H9 (cell line): ENCODE results near the gene INPP4A. TPM values are rescaled to one million over a fixed set of nuclear protein-coding genes. Genes with fewer than 3 reads are reported as not detected.

Source experiments
- DNase-seq: peaks from one replicate; pipeline ENCODE4 v3.0.0-alpha.2; 2017
- H2AFZ ChIP-seq: one replicate; pipeline ENCODE4 v1.6.1; 2013; ENCODE audit warnings: mild to moderate bottlenecking, low read length, control low read depth, moderate library complexity
- H2AK5ac ChIP-seq: 2 replicates; pipeline ENCODE4 v1.6.1; 2013; ENCODE audit warnings: low read length, control low read depth, mixed read lengths; ENCODE audit not compliant: insufficient read length
- H2BK120ac ChIP-seq: one replicate; pipeline ENCODE4 v1.6.1; 2013; ENCODE audit warnings: low read depth, mild to moderate bottlenecking, low read length, control low read depth, inconsistent platforms; ENCODE audit not compliant: poor library complexity, severe bottlenecking
- H2BK12ac ChIP-seq: 2 replicates; pipeline ENCODE4 v1.6.1; 2013; ENCODE audit warnings: low read length, control low read depth, mixed read lengths, low read depth; ENCODE audit not compliant: insufficient read length
- H2BK15ac ChIP-seq: 2 replicates; pipeline ENCODE4 v1.6.1; 2013; ENCODE audit warnings: low read depth, low read length, control low read depth
- H2BK20ac ChIP-seq: one replicate; pipeline ENCODE4 v1.6.1; 2013; ENCODE audit warnings: low read depth, mild to moderate bottlenecking, low read length, control low read depth, inconsistent platforms; ENCODE audit not compliant: poor library complexity, severe bottlenecking
- H2BK5ac ChIP-seq: 2 replicates; pipeline ENCODE4 v1.6.1; 2013; ENCODE audit warnings: low read length, control low read depth, mixed read lengths; ENCODE audit not compliant: insufficient read length
- H3K14ac ChIP-seq: 2 replicates; pipeline ENCODE4 v1.6.1; 2013; ENCODE audit warnings: low read length, control low read depth; ENCODE audit not compliant: insufficient read depth
- H3K18ac ChIP-seq: 2 replicates; pipeline ENCODE4 v1.6.1; 2013; ENCODE audit warnings: low read depth, mild to moderate bottlenecking, mixed read lengths, low read length, control low read depth; ENCODE audit not compliant: insufficient read length
- H3K23ac ChIP-seq: 2 replicates; pipeline ENCODE4 v1.6.1; 2013; ENCODE audit warnings: low read length, control low read depth, mixed read lengths, low read depth; ENCODE audit not compliant: insufficient read length
- H3K23me2 ChIP-seq: 2 replicates; pipeline ENCODE4 v1.6.1; 2013; ENCODE audit warnings: low read depth, mild to moderate bottlenecking, mixed read lengths, low read length, control low read depth; ENCODE audit not compliant: insufficient read length, poor library complexity, severe bottlenecking
- H3K27ac ChIP-seq: 2 replicates; pipeline ENCODE4 v1.5.1; 2013; ENCODE audit warnings: low read length, control low read depth, mixed read lengths, low read depth; ENCODE audit not compliant: insufficient read length
- H3K27me3 ChIP-seq: 2 replicates; pipeline ENCODE4 v1.6.1; 2013; ENCODE audit warnings: low read length, control low read depth, inconsistent platforms; ENCODE audit not compliant: insufficient read depth
- H3K4ac ChIP-seq: 2 replicates; pipeline ENCODE4 v1.6.1; 2013; ENCODE audit warnings: low read depth, mild to moderate bottlenecking, control low read depth, inconsistent platforms, low read length, moderate library complexity
- H3K4me1 ChIP-seq: 2 replicates; pipeline ENCODE4 v1.6.1; 2013; ENCODE audit warnings: low read length, control low read depth, inconsistent platforms; ENCODE audit not compliant: insufficient read depth
- H3K4me2 ChIP-seq: 2 replicates; pipeline ENCODE4 v1.6.1; 2013; ENCODE audit warnings: low read length, control low read depth, mixed read lengths; ENCODE audit not compliant: insufficient read length, insufficient read depth
- H3K56ac ChIP-seq: 2 replicates; pipeline ENCODE4 v1.6.1; 2013; ENCODE audit warnings: low read depth, mild to moderate bottlenecking, mixed read lengths, low read length, control low read depth; ENCODE audit not compliant: insufficient read length
- H3K79me1 ChIP-seq: 2 replicates; pipeline ENCODE4 v1.6.1; 2013; ENCODE audit warnings: low read depth, mild to moderate bottlenecking, moderate library complexity, low read length, control low read depth, inconsistent platforms; ENCODE audit not compliant: insufficient read depth, poor library complexity, severe bottlenecking
- H3K79me2 ChIP-seq: 2 replicates; pipeline ENCODE4 v1.6.1; 2013; ENCODE audit warnings: low read length, control low read depth, inconsistent platforms; ENCODE audit not compliant: insufficient read depth
- H3K9ac ChIP-seq: 2 replicates; pipeline ENCODE4 v1.6.1; 2013; ENCODE audit warnings: low read length, control low read depth, mixed read lengths; ENCODE audit not compliant: insufficient read length; ENCODE audit errors: extremely low read depth
- H3K9me3 ChIP-seq: one replicate; pipeline ENCODE4 v1.6.1; 2013; ENCODE audit warnings: low read depth, low read length, inconsistent platforms; ENCODE audit not compliant: control insufficient read depth
- H3T11ph ChIP-seq: one replicate; pipeline ENCODE4 v1.6.1; 2013; ENCODE audit warnings: mild to moderate bottlenecking, low read length, control low read depth, inconsistent platforms
- H4K20me1 ChIP-seq: one replicate; pipeline ENCODE4 v1.6.1; 2013; ENCODE audit not compliant: control insufficient read depth, insufficient read length, insufficient read depth
- H4K5ac ChIP-seq: 2 replicates; pipeline ENCODE4 v1.6.1; 2013; ENCODE audit warnings: low read depth, mild to moderate bottlenecking, mixed read lengths, low read length, control low read depth; ENCODE audit not compliant: insufficient read length
- H4K8ac ChIP-seq: replicated peaks from 2 replicates; pipeline ENCODE4 v1.6.1; 2013; ENCODE audit warnings: low read length, control low read depth, mixed read lengths, low read depth; ENCODE audit not compliant: insufficient read length
- H4K91ac ChIP-seq: 2 replicates; pipeline ENCODE4 v1.6.1; 2013; ENCODE audit warnings: low read depth, mild to moderate bottlenecking, moderate library complexity, mixed read lengths, low read length, control low read depth; ENCODE audit not compliant: insufficient read length
- H3K27ac Mint-ChIP-seq, 3 experiments: 2 replicates in 2 of 3; 3 replicates in 1 of 3; pipeline ENCODE4 v1.8.0; 2020 to 2021; ENCODE audit warnings: mixed read lengths in 3 of 3, mild to moderate bottlenecking in 1 of 3, moderate library complexity in 1 of 3
- H3K27me3 Mint-ChIP-seq: 2 replicates; pipeline ENCODE4 v1.8.0; 2021; ENCODE audit warnings: low read depth, mild to moderate bottlenecking, moderate library complexity, mixed read lengths
- H3K36me3 Mint-ChIP-seq, 3 experiments: 2 replicates in 2 of 3; 3 replicates in 1 of 3; pipeline ENCODE4 v1.8.0; 2020 to 2021; ENCODE audit warnings: low read depth in 3 of 3, mixed read lengths in 3 of 3; ENCODE audit not compliant: insufficient read depth in 1 of 3
- H3K4me1 Mint-ChIP-seq, 2 experiments: 2 replicates each; pipeline ENCODE4 v1.8.0; 2020; ENCODE audit warnings: mixed read lengths in 2 of 2
- H3K4me3 Mint-ChIP-seq, 2 experiments: 2 replicates in 1 of 2; 3 replicates in 1 of 2; pipeline ENCODE4 v1.8.0; 2020 to 2021; ENCODE audit warnings: mild to moderate bottlenecking in 2 of 2, mixed read lengths in 2 of 2, moderate library complexity in 1 of 2
- H3K9me3 Mint-ChIP-seq, 2 experiments: 2 replicates in 1 of 2; 3 replicates in 1 of 2; pipeline ENCODE4 v1.8.0; 2020; ENCODE audit warnings: mild to moderate bottlenecking in 2 of 2, mixed read lengths in 2 of 2, moderate library complexity in 1 of 2
- CTCF ChIP-seq: fragments of 200-600 bp; sonication (generic); conservative IDR thresholded peaks from 3 replicates; pipeline ENCODE4 v1.8.0; 2021; ENCODE audit warnings: antibody characterized with exemption, mild to moderate bottlenecking
- WGBS: extraction: QIAGEN DNeasy Blood & Tissue Kit; methylation state at CpG from one replicate; pipeline ENCODE4 v1.1.7; 2013; ENCODE audit warnings: missing lambda C conversion rate, low lambda C conversion rate, mixed read lengths; ENCODE audit not compliant: insufficient read length; ENCODE audit errors: extremely low coverage; 5-methylcytosine and 5-hydroxymethylcytosine counted together
- total RNA-seq: library from RNA; stranded (reverse); gene quantifications from 2 replicates; pipeline ENCODE4 v1.2.1, GENCODE V29; 2021

The INPP4A gene
- total RNA-seq, 1 experiment from 2014 or later = 55.2 TPM

- no peaks in the 10 kb centered on the region for H3K27me3 Mint-ChIP-seq
- Histone ChIP-seq H2BK15ac (no peak overlapping the region), H3K27me3 (no peaks in the 10 kb centered on the region), H2AK5ac (no peak overlapping the region), H3K79me1 (no peaks in the 10 kb centered on the region), H4K8ac (no peak overlapping the region), H2BK5ac (no peak overlapping the region), H4K5ac (no peak overlapping the region), H3K18ac (no peak overlapping the region), H3K27ac (no peak overlapping the region), H3K4ac (no peak overlapping the region), H4K91ac (no peak overlapping the region), H3K9ac (no peak overlapping the region), H3K23ac (no peak overlapping the region), H4K20me1 (no peaks in the 10 kb centered on the region), H3K9me3 (no peaks in the 10 kb centered on the region), H2AFZ (no peak overlapping the region), H3T11ph (no peak overlapping the region), H3K4me1 (no peaks in the 10 kb centered on the region), H3K14ac (no peak overlapping the region), H3K4me2 (no peak overlapping the region), H2BK20ac (no peak overlapping the region), H2BK120ac (no peak overlapping the region), H3K79me2 (no peaks in the 10 kb centered on the region), H3K23me2 (no peaks in the 10 kb centered on the region), H2BK12ac (no peak overlapping the region), H3K56ac (no peak overlapping the region)
- peaks cover 0 to 64% (median 28%) of the 10 kb centered on the region in 3 experiments; a peak in 6 of 7 replicates for H3K36me3 Mint-ChIP-seq
- no CpG with 5 or more reads among the region's 10 CpGs for WGBS
- TF ChIP-seq CTCF = no peak
- peak overlapping the region in 1 of 3 experiments; percentile 30; a peak in 2 of 7 replicates for H3K27ac Mint-ChIP-seq
- no peaks in the 10 kb centered on the region for H3K9me3 Mint-ChIP-seq
- no peak overlapping the region for H3K4me3 Mint-ChIP-seq
- no peaks in the 10 kb centered on the region for H3K4me1 Mint-ChIP-seq
- no peak for DNase-seq
Observed at GRCh38 chr2:98580656-98581284, 136.1 kb downstream of the INPP4A start.
